ENCODE data around the gene GMCL2.

Gene GMCL2

DNA sequence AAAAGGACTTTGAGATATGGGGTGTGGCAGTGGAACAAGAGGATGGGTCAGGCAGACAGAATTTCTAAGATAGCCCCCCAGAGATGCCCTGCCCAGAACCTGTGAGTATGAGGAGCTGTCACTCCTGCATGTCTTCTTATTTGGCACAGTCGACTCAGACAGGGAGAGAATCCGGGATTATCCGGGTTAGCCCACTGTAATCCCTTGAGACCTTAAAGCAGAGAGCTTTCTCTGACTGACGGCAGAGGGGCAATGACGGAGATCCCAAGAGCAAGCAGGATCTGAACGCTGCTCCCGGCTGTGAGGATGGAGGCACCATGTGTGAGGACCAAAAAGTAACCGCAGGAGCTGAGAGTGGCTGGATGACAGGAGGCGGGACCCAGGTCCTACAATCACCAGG lies 24.7 kb downstream of the GMCL2 start:
- no peaks in the 10 kb centered on the region for H3K9me3 ChIP-seq
- TF ChIP-seq, protein P1, sequence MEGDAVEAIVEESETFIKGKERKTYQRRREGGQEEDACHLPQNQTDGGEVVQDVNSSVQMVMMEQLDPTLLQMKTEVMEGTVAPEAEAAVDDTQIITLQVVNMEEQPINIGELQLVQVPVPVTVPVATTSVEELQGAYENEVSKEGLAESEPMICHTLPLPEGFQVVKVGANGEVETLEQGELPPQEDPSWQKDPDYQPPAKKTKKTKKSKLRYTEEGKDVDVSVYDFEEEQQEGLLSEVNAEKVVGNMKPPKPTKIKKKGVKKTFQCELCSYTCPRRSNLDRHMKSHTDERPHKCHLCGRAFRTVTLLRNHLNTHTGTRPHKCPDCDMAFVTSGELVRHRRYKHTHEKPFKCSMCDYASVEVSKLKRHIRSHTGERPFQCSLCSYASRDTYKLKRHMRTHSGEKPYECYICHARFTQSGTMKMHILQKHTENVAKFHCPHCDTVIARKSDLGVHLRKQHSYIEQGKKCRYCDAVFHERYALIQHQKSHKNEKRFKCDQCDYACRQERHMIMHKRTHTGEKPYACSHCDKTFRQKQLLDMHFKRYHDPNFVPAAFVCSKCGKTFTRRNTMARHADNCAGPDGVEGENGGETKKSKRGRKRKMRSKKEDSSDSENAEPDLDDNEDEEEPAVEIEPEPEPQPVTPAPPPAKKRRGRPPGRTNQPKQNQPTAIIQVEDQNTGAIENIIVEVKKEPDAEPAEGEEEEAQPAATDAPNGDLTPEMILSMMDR (IDR thresholded peaks at IDR 0.05; ENCODE audit: low read depth, low read length) = no peak
- H3K27me3 ChIP-seq = peaks cover 6% of the 10 kb centered on the region
- DNase-seq = no peak
- no peak overlapping the region for H3K4me3 ChIP-seq (ENCODE audit: low read depth, low read length)
- H3K4me1 ChIP-seq = no peaks in the 10 kb centered on the region
- H3K36me3 ChIP-seq = no peaks in the 10 kb centered on the region

GRCh38 chr5:178160176-178160575 lies 27.0 kb downstream of the GMCL2 start:
- Histone ChIP-seq H3K27me3 (peaks cover 6% of the 10 kb centered on the region), H3K4me1 (no peaks in the 10 kb centered on the region), H3K36me3 (no peaks in the 10 kb centered on the region), H3K9me3 (no peaks in the 10 kb centered on the region), H3K4me3 (ENCODE audit: low read depth, low read length) (no peak overlapping the region)
- no peak for DNase-seq
- TF ChIP-seq, protein P1 (IDR thresholded peaks at IDR 0.05; ENCODE audit: low read depth, low read length) = no peak

GRCh38 chr5:178155065-178155464 lies 32.1 kb downstream of the GMCL2 start:
- no peak overlapping the region; the same call in 1 of the 2 replicates for H3K4me3 ChIP-seq (ENCODE audit: low read depth, low read length)
- TF ChIP-seq, protein P1 (IDR thresholded peaks at IDR 0.05; ENCODE audit: low read depth, low read length) = no peak
- H3K27me3 ChIP-seq = no peaks in the 10 kb centered on the region
- no peaks in the 10 kb centered on the region for H3K9me3 ChIP-seq
- DNase-seq = no peak
- peaks cover 23% of the 10 kb centered on the region for H3K36me3 ChIP-seq
- H3K4me1 ChIP-seq = peaks cover 3% of the 10 kb centered on the region; the same call in 1 of the 2 replicates

- Histone ChIP-seq H3K27me3 (no peaks in the 10 kb centered on the region), H3K4me1 (peaks cover 3% of the 10 kb centered on the region; the same call in 1 of the 2 replicates), H3K4me3 (ENCODE audit: low read depth, low read length) (peak within 1 kb of the TSS; percentile 95), H3K9me3 (no peaks in the 10 kb centered on the region), H3K36me3 (peaks cover 36% of the 10 kb centered on the region)
- TF ChIP-seq, protein P1 (IDR thresholded peaks at IDR 0.05; ENCODE audit: low read depth, low read length) = no peak
- DNase-seq = peak; percentile 99
These were observed 33.4 kb downstream of the GMCL2 start, which contains the start of gene NHP2 for GRCh38 chr5:178153530-178154340. Gene NHP2 (minus strand): TSS chr5:178153885. CDS start chr5:178153817, 68 bp downstream.

GRCh38 chr5:178152491-178153444 lies 34.4 kb downstream of the GMCL2 start:
- Histone ChIP-seq H3K9me3 (no peaks in the 10 kb centered on the region), H3K36me3 (peaks cover 46% of the 10 kb centered on the region), H3K4me1 (peaks cover 3% of the 10 kb centered on the region; the same call in 1 of the 2 replicates), H3K27me3 (no peaks in the 10 kb centered on the region), H3K4me3 (ENCODE audit: low read depth, low read length) (peak overlapping the region; percentile 95)
- no peak for DNase-seq
- TF ChIP-seq, protein P1 (IDR thresholded peaks at IDR 0.05; ENCODE audit: low read depth, low read length) = no peak
